Eye (tissue), 1 donor: Measurements from ENCODE around the gene FHAD1.

ENCODE experiments used
- DNase-seq: peaks from one replicate; pipeline ENCODE4 v3.0.0-alpha.2; 2015

The FHAD1 gene

DNA sequence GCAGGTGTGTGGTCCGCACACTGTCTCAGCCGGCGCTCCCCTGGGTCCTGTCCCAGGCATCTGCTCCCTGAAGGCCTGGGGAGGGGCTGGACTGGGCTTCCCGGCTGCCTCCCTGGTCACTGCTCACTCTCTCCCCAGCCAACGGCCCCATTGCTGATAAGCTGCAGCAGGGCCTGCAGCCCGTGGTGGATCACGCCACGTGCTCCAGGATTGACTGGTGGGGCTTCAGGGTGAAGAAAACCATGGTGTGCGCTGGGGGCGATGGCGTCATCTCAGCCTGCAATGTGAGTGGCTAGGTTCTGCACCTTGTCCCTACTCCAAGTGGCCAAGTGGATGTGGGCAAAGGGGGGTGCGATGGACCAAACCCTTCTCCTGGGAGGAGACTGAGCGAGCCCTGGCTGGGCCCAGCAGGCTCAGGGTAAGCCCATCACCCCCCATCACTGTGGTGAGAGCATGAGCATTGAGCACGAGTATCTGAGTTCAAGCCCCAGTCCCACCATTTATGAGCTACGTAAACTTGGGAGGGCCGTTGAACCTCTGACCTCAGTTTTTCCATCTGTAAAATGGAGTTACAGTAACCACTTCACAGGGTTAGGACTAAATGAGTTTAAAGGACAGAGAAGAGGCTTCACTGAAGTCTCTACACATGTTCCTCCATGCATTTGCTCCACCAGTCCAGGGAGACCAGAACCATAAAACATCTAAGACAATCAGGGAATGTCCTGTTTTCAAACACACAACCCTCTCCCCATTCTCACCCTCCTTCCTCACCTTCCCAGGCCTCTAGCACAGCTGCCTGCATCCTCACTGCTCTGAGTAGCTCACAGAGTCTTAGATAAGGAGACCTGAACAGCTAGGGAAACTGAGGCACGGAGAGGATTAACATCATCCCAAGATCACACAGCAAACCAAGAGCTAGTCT is 197.7 kb downstream of the FHAD1 start:
- DNase-seq, result no peak

GRCh38 chr1:15445390-15446122 is 198.5 kb downstream of the FHAD1 start:
- DNase-seq, result no peak

DNA sequence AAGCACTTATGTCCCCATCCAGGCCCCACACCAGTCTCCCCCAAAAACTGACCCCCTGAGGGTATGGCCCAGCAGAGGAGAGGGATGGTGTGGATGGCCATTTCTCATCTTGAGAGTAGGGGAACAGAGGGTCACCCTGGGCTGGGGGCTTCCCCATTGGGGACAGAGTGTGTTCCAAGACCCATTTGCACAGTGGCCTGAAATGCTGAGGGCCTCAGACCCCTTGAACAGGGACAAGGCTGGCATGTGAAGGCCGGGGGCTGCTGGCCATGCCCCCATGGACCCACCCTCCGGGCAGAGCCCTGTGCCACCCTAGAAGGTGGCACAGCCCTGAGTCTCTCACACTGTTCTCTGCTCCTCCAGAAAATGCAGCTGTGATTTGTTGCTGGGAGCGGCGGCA is 199.2 kb downstream of the FHAD1 start:
- DNase-seq, result no peak
